ENCODE results near the gene ARHGEF3.

The ARHGEF3 gene

GRCh38 chr3:56837196-56837955, 35.6 kb upstream of the ARHGEF3 start:
- TF ChIP-seq, protein P1, sequence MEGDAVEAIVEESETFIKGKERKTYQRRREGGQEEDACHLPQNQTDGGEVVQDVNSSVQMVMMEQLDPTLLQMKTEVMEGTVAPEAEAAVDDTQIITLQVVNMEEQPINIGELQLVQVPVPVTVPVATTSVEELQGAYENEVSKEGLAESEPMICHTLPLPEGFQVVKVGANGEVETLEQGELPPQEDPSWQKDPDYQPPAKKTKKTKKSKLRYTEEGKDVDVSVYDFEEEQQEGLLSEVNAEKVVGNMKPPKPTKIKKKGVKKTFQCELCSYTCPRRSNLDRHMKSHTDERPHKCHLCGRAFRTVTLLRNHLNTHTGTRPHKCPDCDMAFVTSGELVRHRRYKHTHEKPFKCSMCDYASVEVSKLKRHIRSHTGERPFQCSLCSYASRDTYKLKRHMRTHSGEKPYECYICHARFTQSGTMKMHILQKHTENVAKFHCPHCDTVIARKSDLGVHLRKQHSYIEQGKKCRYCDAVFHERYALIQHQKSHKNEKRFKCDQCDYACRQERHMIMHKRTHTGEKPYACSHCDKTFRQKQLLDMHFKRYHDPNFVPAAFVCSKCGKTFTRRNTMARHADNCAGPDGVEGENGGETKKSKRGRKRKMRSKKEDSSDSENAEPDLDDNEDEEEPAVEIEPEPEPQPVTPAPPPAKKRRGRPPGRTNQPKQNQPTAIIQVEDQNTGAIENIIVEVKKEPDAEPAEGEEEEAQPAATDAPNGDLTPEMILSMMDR (IDR thresholded peaks at IDR 0.05): no peak

- TF ChIP-seq, protein P1 (IDR thresholded peaks at IDR 0.05): no peak
These were observed 34.8 kb upstream of the ARHGEF3 start for GRCh38 chr3:56836276-56837163.

- TF ChIP-seq, protein P1 (IDR thresholded peaks at IDR 0.05): no peak
These were observed 34.0 kb upstream of the ARHGEF3 start for GRCh38 chr3:56835650-56836227.

GRCh38 chr3:56833536-56833935, 31.8 kb upstream of the ARHGEF3 start:
- TF ChIP-seq, protein P1 (IDR thresholded peaks at IDR 0.05): no peak

DNA sequence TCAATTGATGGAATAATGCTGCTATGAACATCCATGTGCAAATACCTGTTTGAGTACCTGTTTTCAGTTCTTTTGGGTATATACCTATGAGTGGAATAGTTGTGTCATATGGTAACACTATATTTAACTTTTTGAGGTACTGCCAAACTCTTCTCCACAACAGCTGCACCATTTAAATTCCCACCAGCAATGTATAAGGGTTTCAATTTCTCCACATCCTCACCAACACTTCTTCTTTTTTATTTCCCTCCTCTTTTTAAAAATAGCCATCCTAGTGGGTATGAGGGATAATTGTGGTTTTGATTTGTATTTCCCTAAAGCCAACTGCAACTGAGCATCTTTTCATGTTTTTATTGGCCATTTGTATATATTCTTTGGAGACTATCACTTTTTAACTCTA, 31.3 kb upstream of the ARHGEF3 start:
- TF ChIP-seq, protein P1 (IDR thresholded peaks at IDR 0.05): no peak

- TF ChIP-seq, protein P1 (IDR thresholded peaks at IDR 0.05): no peak
These were observed 29.8 kb upstream of the ARHGEF3 start for GRCh38 chr3:56831572-56831971.

DNA sequence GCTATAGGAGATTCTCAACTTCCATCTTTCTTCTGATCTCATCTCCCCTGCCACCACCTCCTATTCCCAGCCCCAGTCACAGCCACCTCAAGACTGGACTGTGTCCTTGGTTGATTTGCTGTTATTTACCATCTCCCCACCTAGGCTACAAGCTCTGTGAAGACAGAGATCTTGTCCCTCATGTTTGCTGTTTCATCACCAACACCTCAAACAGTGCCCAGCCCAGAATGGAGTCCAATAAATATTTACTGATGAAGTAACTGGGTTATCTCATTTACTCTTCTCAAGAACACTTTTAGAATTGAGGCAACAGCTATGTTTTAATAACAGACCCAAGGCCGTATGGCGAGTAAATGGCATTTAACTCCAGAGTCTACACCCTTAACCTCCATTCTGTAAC, 29.1 kb upstream of the ARHGEF3 start:
- TF ChIP-seq, protein P1 (IDR thresholded peaks at IDR 0.05): no peak
